Neutrophil (primary cell): Measurements from ENCODE around the gene PAFAH1B2.
"Not testable (repeated sequence)": the region's sequence is repeated elsewhere in the genome, so short reads cannot be mapped to it uniquely, and the experiment has no call there.

ENCODE experiments used
- H3K27ac ChIP-seq: fragments of 200-600 bp; sonication (generic); 2 replicates; pipeline ENCODE4 v1.5.1; 2016; ENCODE audit warnings: mild to moderate bottlenecking, moderate library complexity
- H3K27me3 ChIP-seq: fragments of 200-600 bp; sonication (generic); 2 replicates; pipeline ENCODE4 v1.6.0; 2016; ENCODE audit warnings: mild to moderate bottlenecking
- H3K36me3 ChIP-seq: fragments of 200-600 bp; sonication (generic); 2 replicates; pipeline ENCODE4 v1.5.1; 2017
- H3K4me1 ChIP-seq, 2 experiments: fragments of 200-600 bp in 1 of 2; sonication (generic) in 1 of 2; 1 replicate in 1 of 2; 2 replicates in 1 of 2; pipeline versions ENCODE4 v1.5.1 to v1.6.1; 2013 to 2016; ENCODE audit warnings: low read depth in 1 of 2, low read length in 1 of 2, mild to moderate bottlenecking in 1 of 2, moderate library complexity in 1 of 2; ENCODE audit not compliant: control insufficient read depth in 1 of 2, insufficient read depth in 1 of 2
- H3K4me3 ChIP-seq, 2 experiments: fragments of 200-600 bp in 1 of 2; sonication (generic) in 1 of 2; 1 replicate in 1 of 2; 2 replicates in 1 of 2; pipeline ENCODE4 v1.5.1; 2013 to 2016; ENCODE audit warnings: low read depth in 1 of 2, low read length in 1 of 2, mild to moderate bottlenecking in 1 of 2, moderate library complexity in 1 of 2
- H3K9me3 ChIP-seq: fragments of 200-600 bp; sonication (generic); 2 replicates; pipeline ENCODE4 v1.5.1; 2016
- CTCF ChIP-seq: fragments of 200-600 bp; sonication (generic); IDR thresholded peaks from 2 replicates; pipeline ENCODE4 v1.5.1; 2016; ENCODE audit warnings: antibody characterized with exemption

The PAFAH1B2 gene

GRCh38 chr11:117208710-117209109 lies 64.6 kb downstream of the PAFAH1B2 start:
- H3K27me3 ChIP-seq, H3K4me3 ChIP-seq, H3K9me3 ChIP-seq, H3K27ac ChIP-seq, H3K4me1 ChIP-seq: not testable (repeated sequence)
- H3K36me3 ChIP-seq: peaks cover 49% of the 10 kb centered on the region

- peaks cover 47% of the 10 kb centered on the region for H3K36me3 ChIP-seq
- H3K4me1 ChIP-seq, H3K4me3 ChIP-seq, H3K27me3 ChIP-seq, H3K9me3 ChIP-seq, H3K27ac ChIP-seq: not testable (repeated sequence)
These were observed 65.5 kb downstream of the PAFAH1B2 start for GRCh38 chr11:117209351-117210125.

- Histone ChIP-seq H3K27me3 (no peaks in the 10 kb centered on the region), H3K9me3 (no peaks in the 10 kb centered on the region), H3K36me3 (peaks cover 43% of the 10 kb centered on the region), H3K4me1 (no peaks in the 10 kb centered on the region), H3K4me3 (no peak overlapping the region), H3K27ac (no peak overlapping the region)
- no peak for TF ChIP-seq CTCF
These were observed 66.5 kb downstream of the PAFAH1B2 start for GRCh38 chr11:117210620-117211019.

- Histone ChIP-seq H3K9me3 (no peaks in the 10 kb centered on the region), H3K27ac (no peak overlapping the region), H3K36me3 (peaks cover 57% of the 10 kb centered on the region), H3K4me3 (no peak overlapping the region), H3K4me1 (no peaks in the 10 kb centered on the region), H3K27me3 (no peaks in the 10 kb centered on the region)
- TF ChIP-seq CTCF: no peak
These were observed 68.7 kb downstream of the PAFAH1B2 start for GRCh38 chr11:117212697-117213355.

GRCh38 chr11:117214404-117215110 lies 70.5 kb downstream of the PAFAH1B2 start:
- no peak for TF ChIP-seq CTCF
- Histone ChIP-seq H3K36me3 (peaks cover 74% of the 10 kb centered on the region), H3K4me3 (no peak overlapping the region), H3K9me3 (no peaks in the 10 kb centered on the region), H3K4me1 (no peaks in the 10 kb centered on the region), H3K27me3 (no peaks in the 10 kb centered on the region), H3K27ac (no peak overlapping the region)

- Histone ChIP-seq H3K27ac (no peak overlapping the region), H3K27me3 (no peaks in the 10 kb centered on the region), H3K4me1 (no peaks in the 10 kb centered on the region), H3K9me3 (no peaks in the 10 kb centered on the region), H3K36me3 (peaks cover 90% of the 10 kb centered on the region), H3K4me3 (no peak overlapping the region)
- no peak for TF ChIP-seq CTCF
These were observed 73.3 kb downstream of the PAFAH1B2 start for GRCh38 chr11:117217141-117218084.
